Heart left ventricle (tissue), 13 donors: ENCODE measurements around the gene HGS.

ENCODE experiments used
- POLR2A ChIP-seq, 2 donors: fragments of 450-650 bp; IDR thresholded peaks; one replicate each; pipeline ENCODE4 v1.6.1; 2017; ENCODE audit warnings: antibody characterized with exemption in 2 of 2, mild to moderate bottlenecking in 2 of 2, moderate library complexity in 2 of 2
- TF ChIP-seq, protein P1 (sequence below), 12 donors: fragments of 200-600 bp; sonication (generic) in 4 of 12; IDR thresholded peaks; one replicate each; pipeline versions ENCODE4 v1.5.0 to v1.8.0; 2018 to 2022; ENCODE audit warnings: antibody characterized with exemption in 12 of 12, mild to moderate bottlenecking in 5 of 12
- donor health status: ischemic (EF 13 %, LVEDD 7.1; RV severe dilation, severe dysfunction).
- donor health status: DM: no; HTN: yes; CAD: no.
- donor health status: DM: no; HTN: no; CAD: no.
- donor health status: ischemic (EF 25% LVEDD 6.9; RV normal size, moderate dysfunction).
- donor health status: ischemic (EF 25% LVEDD 5.7; RV mildly dilated, moderate dysfunction).
- donor health status: ischemic (EF 35%, LVEDD 5.7; RV mildly dilated, moderate dysfunction).
- donor health status: nonischemic (EF 11% LVEDD 7.7; RV severe dilation, severe dysfunction).
- donor health status: DM: yes; HTN: yes; CAD: no.
- donor health status: PGD.
- donor health status: ischemic (EF 29% LVEDD 5.4; RV normal size, mild dysfunction).
- donor health status: nonischemic (EF 23%, LVEDD 6.1; RV moderate dilation, normal function).

DNA sequence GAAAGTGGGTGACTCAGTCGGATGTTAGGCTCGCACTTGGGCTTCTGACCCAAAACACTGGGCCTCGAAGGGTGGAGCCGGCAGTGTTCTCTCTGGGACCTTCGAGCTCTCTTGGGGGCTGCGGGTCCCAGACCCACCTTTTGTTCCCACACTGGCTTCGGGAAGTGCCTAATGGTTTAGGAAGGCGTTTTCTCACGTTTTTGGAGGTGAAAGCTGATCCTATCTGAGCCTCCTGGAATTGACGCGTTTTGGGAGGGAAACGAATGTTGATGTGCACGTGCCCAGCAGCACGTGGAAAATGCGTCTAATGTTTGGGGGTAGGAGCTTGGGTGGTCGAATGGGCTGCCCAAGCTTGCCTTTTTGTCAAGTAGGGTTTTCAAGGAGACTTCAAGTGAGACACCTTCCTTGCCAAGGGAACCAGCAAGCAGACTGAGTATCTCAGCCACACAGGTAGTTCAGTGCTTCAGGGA, 666 bp downstream of the HGS start:
- TF ChIP-seq, protein P1, sequence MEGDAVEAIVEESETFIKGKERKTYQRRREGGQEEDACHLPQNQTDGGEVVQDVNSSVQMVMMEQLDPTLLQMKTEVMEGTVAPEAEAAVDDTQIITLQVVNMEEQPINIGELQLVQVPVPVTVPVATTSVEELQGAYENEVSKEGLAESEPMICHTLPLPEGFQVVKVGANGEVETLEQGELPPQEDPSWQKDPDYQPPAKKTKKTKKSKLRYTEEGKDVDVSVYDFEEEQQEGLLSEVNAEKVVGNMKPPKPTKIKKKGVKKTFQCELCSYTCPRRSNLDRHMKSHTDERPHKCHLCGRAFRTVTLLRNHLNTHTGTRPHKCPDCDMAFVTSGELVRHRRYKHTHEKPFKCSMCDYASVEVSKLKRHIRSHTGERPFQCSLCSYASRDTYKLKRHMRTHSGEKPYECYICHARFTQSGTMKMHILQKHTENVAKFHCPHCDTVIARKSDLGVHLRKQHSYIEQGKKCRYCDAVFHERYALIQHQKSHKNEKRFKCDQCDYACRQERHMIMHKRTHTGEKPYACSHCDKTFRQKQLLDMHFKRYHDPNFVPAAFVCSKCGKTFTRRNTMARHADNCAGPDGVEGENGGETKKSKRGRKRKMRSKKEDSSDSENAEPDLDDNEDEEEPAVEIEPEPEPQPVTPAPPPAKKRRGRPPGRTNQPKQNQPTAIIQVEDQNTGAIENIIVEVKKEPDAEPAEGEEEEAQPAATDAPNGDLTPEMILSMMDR (IDR thresholded peaks at IDR 0.05), result no peak
- TF ChIP-seq POLR2A (IDR thresholded peaks at IDR 0.05), result no peak
